ENCODE measurements around the gene CHST15.
"Not testable (repeated sequence)": the region's sequence is repeated elsewhere in the genome, so short reads cannot be mapped to it uniquely, and the experiment has no call there.

CHST15 gene

DNA sequence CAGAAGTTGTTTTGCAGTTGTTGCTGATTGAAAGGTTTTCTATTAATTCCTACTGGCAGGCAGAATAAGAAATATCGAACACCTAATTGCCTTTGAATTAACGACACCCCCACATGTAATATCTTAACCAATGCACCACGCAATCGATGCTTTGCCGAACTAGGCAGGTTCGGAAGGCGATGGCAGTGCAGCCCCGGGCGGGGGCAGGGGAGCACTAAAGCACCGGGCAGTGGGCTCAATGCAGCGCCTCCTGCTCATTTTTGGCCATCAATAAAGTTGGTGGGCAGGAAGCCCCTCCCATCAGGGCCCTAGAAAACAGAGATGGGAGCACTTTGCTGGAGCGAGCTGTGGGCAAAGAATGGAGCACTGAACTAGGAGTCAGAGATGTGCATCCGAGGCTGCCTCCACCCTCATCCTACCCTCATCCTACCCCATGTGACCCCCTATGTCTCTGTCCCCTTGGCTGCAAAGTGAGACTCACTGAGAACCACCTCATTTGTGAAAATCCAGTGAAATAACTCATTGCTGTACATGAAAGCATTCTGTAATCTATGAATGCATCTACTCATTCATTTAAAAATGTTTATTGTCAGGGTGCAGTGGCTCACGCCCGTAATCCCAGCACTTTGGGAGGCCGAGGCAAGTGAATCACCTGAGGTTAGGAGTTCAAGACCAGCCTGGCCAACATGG is 19.6 kb upstream of the CHST15 start:
- no peak overlapping the region for H2AFZ ChIP-seq (ENCODE audit: low read length, unreplicated experiment)
- H3K36me3 ChIP-seq (ENCODE audit: insufficient read depth, low read length), result no peaks in the 10 kb centered on the region
- H3K27ac ChIP-seq (ENCODE audit: low read depth, low read length), result no peak overlapping the region
- H3K27me3 ChIP-seq (ENCODE audit: insufficient read depth, low read length), result peaks cover 12% of the 10 kb centered on the region
- no peak overlapping the region for H3K4me3 ChIP-seq (ENCODE audit: low read depth, low read length)
- H3K4me1 ChIP-seq (ENCODE audit: control insufficient read depth, insufficient read depth, low read length, unreplicated experiment), result no peaks in the 10 kb centered on the region
- no peaks in the 10 kb centered on the region for H3K79me2 ChIP-seq (ENCODE audit: control insufficient read depth, insufficient read depth, low read length, unreplicated experiment)

- no peak overlapping the region for H2AFZ ChIP-seq (ENCODE audit: low read length, unreplicated experiment)
- H3K27me3 ChIP-seq (ENCODE audit: insufficient read depth, low read length), result peaks cover 12% of the 10 kb centered on the region
- no peaks in the 10 kb centered on the region for H3K36me3 ChIP-seq (ENCODE audit: insufficient read depth, low read length)
- no peak overlapping the region for H3K27ac ChIP-seq (ENCODE audit: low read depth, low read length)
- H3K4me1 ChIP-seq (ENCODE audit: control insufficient read depth, insufficient read depth, low read length, unreplicated experiment), result no peaks in the 10 kb centered on the region
- no peak overlapping the region for H3K4me3 ChIP-seq (ENCODE audit: low read depth, low read length)
- no peaks in the 10 kb centered on the region for H3K79me2 ChIP-seq (ENCODE audit: control insufficient read depth, insufficient read depth, low read length, unreplicated experiment)
These were observed 17.5 kb upstream of the CHST15 start for GRCh38 chr10:124110882-124111281.

DNA sequence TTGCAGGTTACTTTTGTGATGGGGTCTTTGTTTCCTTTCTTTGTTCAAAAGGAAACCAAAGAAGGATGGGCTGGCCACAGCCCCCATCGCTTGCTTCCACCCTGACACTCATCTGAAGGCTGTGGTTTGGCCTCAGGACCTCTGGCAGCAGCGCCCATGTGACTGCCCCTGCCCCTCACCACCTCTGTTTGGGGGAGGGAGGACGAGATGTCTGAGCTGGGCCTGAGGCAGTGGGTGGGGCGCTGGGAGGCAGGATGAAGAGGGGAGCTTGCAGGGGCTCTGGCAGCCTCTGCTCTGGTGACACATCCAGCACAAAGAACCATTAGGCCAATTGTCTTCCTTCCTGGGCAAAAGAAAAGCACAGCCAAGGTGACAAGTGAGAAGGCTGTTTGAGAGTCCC is 15.9 kb upstream of the CHST15 start:
- no peaks in the 10 kb centered on the region for H3K79me2 ChIP-seq (ENCODE audit: control insufficient read depth, insufficient read depth, low read length, unreplicated experiment)
- no peak overlapping the region for H3K4me3 ChIP-seq (ENCODE audit: low read depth, low read length)
- H2AFZ ChIP-seq (ENCODE audit: low read length, unreplicated experiment), result no peak overlapping the region
- peaks cover 6% of the 10 kb centered on the region for H3K27me3 ChIP-seq (ENCODE audit: insufficient read depth, low read length)
- no peaks in the 10 kb centered on the region for H3K36me3 ChIP-seq (ENCODE audit: insufficient read depth, low read length)
- H3K4me1 ChIP-seq (ENCODE audit: control insufficient read depth, insufficient read depth, low read length, unreplicated experiment), result no peaks in the 10 kb centered on the region
- no peak overlapping the region for H3K27ac ChIP-seq (ENCODE audit: low read depth, low read length)

GRCh38 chr10:124107072-124107471 is 13.7 kb upstream of the CHST15 start:
- Histone ChIP-seq H3K79me2 (ENCODE audit: control insufficient read depth, insufficient read depth, low read length, unreplicated experiment) (no peaks in the 10 kb centered on the region), H3K4me1 (ENCODE audit: control insufficient read depth, insufficient read depth, low read length, unreplicated experiment) (no peaks in the 10 kb centered on the region), H3K27me3 (ENCODE audit: insufficient read depth, low read length) (peaks cover 6% of the 10 kb centered on the region), H3K4me3 (ENCODE audit: low read depth, low read length) (no peak overlapping the region), H3K27ac (ENCODE audit: low read depth, low read length) (no peak overlapping the region), H2AFZ (ENCODE audit: low read length, unreplicated experiment) (no peak overlapping the region), H3K36me3 (ENCODE audit: insufficient read depth, low read length) (no peaks in the 10 kb centered on the region)

DNA sequence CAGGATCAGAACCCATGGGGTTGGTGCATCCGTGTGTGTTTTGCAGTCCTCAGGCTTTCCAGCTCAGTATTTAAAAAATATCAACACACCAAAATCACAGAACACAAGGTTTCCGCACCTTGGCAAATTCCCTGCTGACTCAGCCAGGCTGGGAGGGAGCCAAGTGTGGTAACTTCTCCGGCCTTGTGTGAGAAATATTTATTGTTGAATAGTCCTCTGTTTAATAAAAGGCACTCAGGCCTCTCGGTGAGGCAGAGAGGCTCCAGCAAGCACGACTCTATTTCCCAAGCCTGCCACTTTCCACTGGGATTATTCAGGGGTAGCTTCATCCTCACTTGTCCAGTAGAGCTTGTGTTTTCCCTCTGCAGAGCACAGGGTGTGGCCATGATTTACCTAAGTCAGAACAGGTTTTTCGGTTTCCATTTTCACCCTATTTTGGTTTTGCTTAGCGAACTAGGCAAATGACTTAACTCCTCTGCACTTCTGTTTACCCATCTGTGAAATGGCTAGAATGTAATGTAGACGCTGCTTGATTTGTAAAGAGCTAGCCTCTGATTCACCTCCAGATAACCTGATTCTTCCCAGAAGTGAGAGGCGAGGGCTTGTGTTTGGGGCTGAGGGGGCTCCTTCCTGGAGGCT is 13.0 kb upstream of the CHST15 start:
- Histone ChIP-seq H3K79me2 (ENCODE audit: control insufficient read depth, insufficient read depth, low read length, unreplicated experiment) (no peaks in the 10 kb centered on the region), H3K36me3 (ENCODE audit: insufficient read depth, low read length) (no peaks in the 10 kb centered on the region), H3K27me3 (ENCODE audit: insufficient read depth, low read length) (peaks cover 6% of the 10 kb centered on the region; the same call in 1 of the 2 replicates), H3K27ac (ENCODE audit: low read depth, low read length) (no peak overlapping the region), H2AFZ (ENCODE audit: low read length, unreplicated experiment) (no peak overlapping the region), H3K4me1 (ENCODE audit: control insufficient read depth, insufficient read depth, low read length, unreplicated experiment) (no peaks in the 10 kb centered on the region), H3K4me3 (ENCODE audit: low read depth, low read length) (no peak overlapping the region)

- Histone ChIP-seq H3K4me1 (ENCODE audit: control insufficient read depth, insufficient read depth, low read length, unreplicated experiment) (no peaks in the 10 kb centered on the region), H3K27me3 (ENCODE audit: insufficient read depth, low read length) (peaks cover under 1% of the 10 kb centered on the region; the same call in 1 of the 2 replicates), H3K79me2 (ENCODE audit: control insufficient read depth, insufficient read depth, low read length, unreplicated experiment) (no peaks in the 10 kb centered on the region), H3K27ac (ENCODE audit: low read depth, low read length) (no peak overlapping the region), H2AFZ (ENCODE audit: low read length, unreplicated experiment) (no peak overlapping the region), H3K4me3 (ENCODE audit: low read depth, low read length) (no peak overlapping the region), H3K36me3 (ENCODE audit: insufficient read depth, low read length) (no peaks in the 10 kb centered on the region)
These were observed 12.2 kb upstream of the CHST15 start for GRCh38 chr10:124105594-124105993.

DNA sequence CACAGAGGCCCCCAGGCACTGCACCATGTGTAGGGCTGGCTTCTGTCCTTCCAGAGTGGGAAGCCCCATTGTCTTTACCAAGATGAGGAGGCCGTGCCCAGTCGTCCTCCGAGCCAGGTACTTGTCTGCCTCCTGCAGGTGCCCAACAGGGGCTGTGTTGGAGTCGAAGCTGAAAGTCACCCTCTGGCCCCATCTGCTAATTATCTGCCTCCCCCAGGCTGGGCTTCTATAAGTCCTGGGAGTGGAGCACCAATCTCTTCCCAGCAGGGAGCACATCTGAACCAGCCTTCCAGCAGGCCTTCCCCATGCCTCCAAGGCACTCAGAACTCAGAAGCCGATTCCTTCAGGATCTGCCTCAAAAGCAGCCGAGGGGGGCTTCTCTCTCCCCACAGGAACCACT is 11.6 kb upstream of the CHST15 start:
- Histone ChIP-seq H3K4me3 (ENCODE audit: low read depth, low read length) (no peak overlapping the region), H2AFZ (ENCODE audit: low read length, unreplicated experiment) (no peak overlapping the region), H3K36me3 (ENCODE audit: insufficient read depth, low read length) (no peaks in the 10 kb centered on the region), H3K4me1 (ENCODE audit: control insufficient read depth, insufficient read depth, low read length, unreplicated experiment) (no peaks in the 10 kb centered on the region), H3K79me2 (ENCODE audit: control insufficient read depth, insufficient read depth, low read length, unreplicated experiment) (no peaks in the 10 kb centered on the region), H3K27ac (ENCODE audit: low read depth, low read length) (no peak overlapping the region), H3K27me3 (ENCODE audit: insufficient read depth, low read length) (0 out of 2 replicates have a peak, but pooled peaks cover 3% of the 10 kb centered on the region)

DNA sequence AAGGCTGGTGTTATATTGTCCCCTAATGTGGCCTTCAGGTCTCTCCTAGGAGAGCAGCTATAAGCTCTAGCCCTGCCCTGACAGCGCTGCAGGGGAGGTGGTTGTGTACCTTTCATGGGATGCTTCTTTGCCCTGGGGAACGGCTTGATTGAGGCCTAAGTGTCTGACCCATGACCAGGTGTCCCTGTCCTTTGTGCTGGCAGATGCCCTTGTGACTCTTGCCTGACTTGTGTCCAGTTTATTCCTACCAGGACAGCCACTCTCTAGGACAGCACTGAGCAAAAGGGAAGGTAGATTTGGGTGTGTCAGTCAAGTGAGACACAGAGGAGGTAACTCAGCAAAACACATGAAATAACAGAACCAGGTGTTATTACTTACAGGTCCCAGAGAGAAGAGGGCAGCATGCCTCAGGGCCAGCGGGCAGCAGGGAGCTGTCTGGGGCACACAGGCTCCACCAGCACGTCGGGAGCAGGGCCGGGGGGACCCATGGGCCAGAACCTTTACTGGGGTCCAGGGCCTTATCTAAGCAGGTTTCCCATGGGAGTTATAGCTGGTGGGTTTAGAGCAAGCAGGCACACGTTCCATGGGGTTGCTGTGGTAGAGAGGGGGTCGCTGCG is 10.7 kb upstream of the CHST15 start:
- Histone ChIP-seq H3K27me3 (ENCODE audit: insufficient read depth, low read length) (peaks cover 7% of the 10 kb centered on the region; the same call in 1 of the 2 replicates), H3K79me2 (ENCODE audit: control insufficient read depth, insufficient read depth, low read length, unreplicated experiment) (no peaks in the 10 kb centered on the region), H2AFZ (ENCODE audit: low read length, unreplicated experiment) (no peak overlapping the region), H3K27ac (ENCODE audit: low read depth, low read length) (no peak overlapping the region), H3K4me3 (ENCODE audit: low read depth, low read length) (no peak overlapping the region), H3K36me3 (ENCODE audit: insufficient read depth, low read length) (no peaks in the 10 kb centered on the region), H3K4me1 (ENCODE audit: control insufficient read depth, insufficient read depth, low read length, unreplicated experiment) (no peaks in the 10 kb centered on the region)

DNA sequence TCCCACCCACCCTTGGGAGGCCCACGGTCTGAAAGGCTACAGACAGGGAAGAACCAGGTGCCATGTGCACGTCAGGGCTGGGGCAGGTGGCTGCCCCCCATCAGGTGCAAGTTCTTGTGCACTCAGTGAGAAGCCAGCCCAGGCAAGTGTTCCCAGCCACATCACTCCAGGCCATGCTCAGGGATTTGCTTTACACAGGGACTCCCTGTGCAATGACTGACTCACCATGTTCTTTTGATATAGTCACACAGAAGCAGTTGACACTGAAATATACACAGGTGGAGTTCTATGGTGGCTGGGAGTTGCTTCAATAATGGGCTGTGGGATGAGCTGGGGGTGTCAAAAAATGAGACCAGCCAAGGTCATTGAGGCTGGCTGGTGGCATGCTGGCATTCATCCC is 8.0 kb upstream of the CHST15 start:
- H3K79me2 ChIP-seq (ENCODE audit: control insufficient read depth, insufficient read depth, low read length, unreplicated experiment), result no peaks in the 10 kb centered on the region
- H3K27ac ChIP-seq (ENCODE audit: low read depth, low read length), result no peak overlapping the region
- no peaks in the 10 kb centered on the region for H3K4me1 ChIP-seq (ENCODE audit: control insufficient read depth, insufficient read depth, low read length, unreplicated experiment)
- H3K4me3 ChIP-seq (ENCODE audit: low read depth, low read length), result no peak overlapping the region
- no peaks in the 10 kb centered on the region for H3K36me3 ChIP-seq (ENCODE audit: insufficient read depth, low read length)
- no peak overlapping the region for H2AFZ ChIP-seq (ENCODE audit: low read length, unreplicated experiment)
- H3K27me3 ChIP-seq (ENCODE audit: insufficient read depth, low read length), result peaks cover 32% of the 10 kb centered on the region

GRCh38 chr10:124100651-124101050 is 7.3 kb upstream of the CHST15 start:
- H3K4me1 ChIP-seq (ENCODE audit: control insufficient read depth, insufficient read depth, low read length, unreplicated experiment); H3K36me3 ChIP-seq (ENCODE audit: insufficient read depth, low read length); H3K27ac ChIP-seq (ENCODE audit: low read depth, low read length): not testable (repeated sequence)

DNA sequence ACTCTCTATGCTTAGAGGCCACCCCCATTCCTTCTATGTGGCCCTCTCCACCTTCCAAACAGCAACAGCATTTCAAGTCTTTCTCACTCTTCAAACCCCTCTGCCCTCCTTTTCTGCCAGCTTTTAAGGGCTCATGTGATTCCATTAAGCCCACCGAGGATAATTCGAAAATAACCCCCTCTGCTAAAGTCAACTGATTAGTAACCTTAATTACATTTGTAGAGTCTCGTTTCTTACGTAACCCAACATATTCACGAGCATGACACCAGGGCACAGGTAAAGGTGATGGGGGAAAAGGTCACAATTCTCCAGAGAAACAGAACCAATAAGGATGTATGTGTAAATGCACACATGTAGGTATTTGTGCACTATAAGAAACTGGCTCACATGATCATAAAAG is 6.7 kb upstream of the CHST15 start:
- Histone ChIP-seq H3K4me3 (ENCODE audit: low read depth, low read length) (no peak overlapping the region), H3K79me2 (ENCODE audit: control insufficient read depth, insufficient read depth, low read length, unreplicated experiment) (no peaks in the 10 kb centered on the region), H3K27ac (ENCODE audit: low read depth, low read length) (no peak overlapping the region), H3K36me3 (ENCODE audit: insufficient read depth, low read length) (no peaks in the 10 kb centered on the region), H2AFZ (ENCODE audit: low read length, unreplicated experiment) (no peak overlapping the region), H3K27me3 (ENCODE audit: insufficient read depth, low read length) (peaks cover 41% of the 10 kb centered on the region), H3K4me1 (ENCODE audit: control insufficient read depth, insufficient read depth, low read length, unreplicated experiment) (no peaks in the 10 kb centered on the region)

More at GRCh38 chr10:124100651-124101050, 7.3 kb upstream of the CHST15 start:
- H3K27me3 ChIP-seq (ENCODE audit: insufficient read depth, low read length), result peaks cover 37% of the 10 kb centered on the region
- not testable (repeated sequence) for H3K4me3 ChIP-seq (ENCODE audit: low read depth, low read length); H3K79me2 ChIP-seq (ENCODE audit: control insufficient read depth, insufficient read depth, low read length, unreplicated experiment); H2AFZ ChIP-seq (ENCODE audit: low read length, unreplicated experiment)
